Astrocyte (in vitro differentiated cells and primary cell): ENCODE results near the gene PCID2. TPM values are rescaled to one million over a fixed set of nuclear protein-coding genes. Genes with fewer than 3 reads are reported as not detected.

Experiments used
- DNase-seq: peaks from one replicate; pipeline ENCODE4 v3.0.0-alpha.2; 2010; ENCODE audit warnings: low read depth
- FAIRE-seq: peaks from 2 replicates; lab custom pipeline; 2011; peaks lifted over from hg19 to GRCh38; lab: Jason Lieb, UNC
- H2AFZ ChIP-seq: 2 replicates; pipeline ENCODE4 v1.6.0; 2012; ENCODE audit warnings: low read depth, low read length, inconsistent platforms
- H3K27ac ChIP-seq: 2 replicates; pipeline ENCODE4 v1.5.1; 2011; ENCODE audit warnings: low read depth, low read length, inconsistent platforms
- H3K27me3 ChIP-seq: 2 replicates; pipeline ENCODE4 v1.6.0; 2011; ENCODE audit warnings: low read length, inconsistent platforms; ENCODE audit not compliant: insufficient read depth
- H3K36me3 ChIP-seq: 2 replicates; pipeline ENCODE4 v1.5.1; 2011; ENCODE audit warnings: low read length, inconsistent platforms; ENCODE audit not compliant: insufficient read depth
- H3K4me1 ChIP-seq: 2 replicates; pipeline ENCODE4 v1.5.1; 2011; ENCODE audit warnings: low read length, inconsistent platforms; ENCODE audit not compliant: insufficient read depth
- H3K4me2 ChIP-seq: 2 replicates; pipeline ENCODE4 v1.6.0; 2012; ENCODE audit warnings: low read length, inconsistent platforms
- H3K4me3 ChIP-seq: 2 replicates; pipeline ENCODE4 v1.5.1; 2011; ENCODE audit warnings: low read depth, mild to moderate bottlenecking, low read length, inconsistent platforms; ENCODE audit not compliant: insufficient read depth
- H3K79me2 ChIP-seq: 2 replicates; pipeline ENCODE4 v1.6.0; 2012; ENCODE audit warnings: mild to moderate bottlenecking, low read length, inconsistent platforms; ENCODE audit not compliant: insufficient read depth
- H3K9ac ChIP-seq: 2 replicates; pipeline ENCODE4 v1.6.0; 2012; ENCODE audit warnings: mild to moderate bottlenecking, low read length, inconsistent platforms
- H3K9me3 ChIP-seq: 2 replicates; pipeline ENCODE4 v1.5.1; 2012; ENCODE audit warnings: low read depth, mild to moderate bottlenecking, low read length, inconsistent platforms; ENCODE audit not compliant: insufficient read depth
- H4K20me1 ChIP-seq: 2 replicates; pipeline ENCODE4 v1.6.0; 2012; ENCODE audit warnings: low read length, inconsistent platforms; ENCODE audit not compliant: insufficient read depth
- H3K27ac Mint-ChIP-seq: one replicate; pipeline ENCODE4 v1.8.0; 2021; ENCODE audit warnings: mild to moderate bottlenecking, mixed read lengths; ENCODE audit not compliant: unreplicated experiment
- H3K27me3 Mint-ChIP-seq: one replicate; pipeline ENCODE4 v1.8.0; 2021; ENCODE audit warnings: low read depth, mixed read lengths; ENCODE audit not compliant: unreplicated experiment
- H3K36me3 Mint-ChIP-seq: one replicate; pipeline ENCODE4 v1.8.0; 2021; ENCODE audit warnings: low read depth, mixed read lengths; ENCODE audit not compliant: unreplicated experiment
- H3K4me1 Mint-ChIP-seq: one replicate; pipeline ENCODE4 v1.8.0; 2021; ENCODE audit warnings: low read depth, mixed read lengths; ENCODE audit not compliant: unreplicated experiment
- H3K4me3 Mint-ChIP-seq: one replicate; pipeline ENCODE4 v1.8.0; 2021; ENCODE audit warnings: mild to moderate bottlenecking, moderate library complexity, mixed read lengths; ENCODE audit not compliant: unreplicated experiment
- H3K9me3 Mint-ChIP-seq: one replicate; pipeline ENCODE4 v1.8.0; 2021; ENCODE audit warnings: mild to moderate bottlenecking, mixed read lengths; ENCODE audit not compliant: unreplicated experiment
- EZH2 ChIP-seq: IDR thresholded peaks from 2 replicates; pipeline ENCODE4 v1.6.1; 2012; ENCODE audit warnings: mild to moderate bottlenecking, low read length, inconsistent platforms; ENCODE audit not compliant: insufficient read depth
- total RNA-seq: library from RNA; stranded (reverse); gene quantifications from 2 replicates; pipeline ENCODE4 v1.2.1, GENCODE V29; 2021
- TF ChIP-seq, protein P1 (sequence below): IDR thresholded peaks from 2 replicates; pipeline ENCODE4 v1.5.1; 2011; ENCODE audit warnings: low read depth, mild to moderate bottlenecking, inconsistent platforms, low read length, moderate library complexity; ENCODE audit not compliant: insufficient read depth

PCID2 gene
- total RNA-seq, 1 donor from 2014 or later = 31.5 TPM

DNA sequence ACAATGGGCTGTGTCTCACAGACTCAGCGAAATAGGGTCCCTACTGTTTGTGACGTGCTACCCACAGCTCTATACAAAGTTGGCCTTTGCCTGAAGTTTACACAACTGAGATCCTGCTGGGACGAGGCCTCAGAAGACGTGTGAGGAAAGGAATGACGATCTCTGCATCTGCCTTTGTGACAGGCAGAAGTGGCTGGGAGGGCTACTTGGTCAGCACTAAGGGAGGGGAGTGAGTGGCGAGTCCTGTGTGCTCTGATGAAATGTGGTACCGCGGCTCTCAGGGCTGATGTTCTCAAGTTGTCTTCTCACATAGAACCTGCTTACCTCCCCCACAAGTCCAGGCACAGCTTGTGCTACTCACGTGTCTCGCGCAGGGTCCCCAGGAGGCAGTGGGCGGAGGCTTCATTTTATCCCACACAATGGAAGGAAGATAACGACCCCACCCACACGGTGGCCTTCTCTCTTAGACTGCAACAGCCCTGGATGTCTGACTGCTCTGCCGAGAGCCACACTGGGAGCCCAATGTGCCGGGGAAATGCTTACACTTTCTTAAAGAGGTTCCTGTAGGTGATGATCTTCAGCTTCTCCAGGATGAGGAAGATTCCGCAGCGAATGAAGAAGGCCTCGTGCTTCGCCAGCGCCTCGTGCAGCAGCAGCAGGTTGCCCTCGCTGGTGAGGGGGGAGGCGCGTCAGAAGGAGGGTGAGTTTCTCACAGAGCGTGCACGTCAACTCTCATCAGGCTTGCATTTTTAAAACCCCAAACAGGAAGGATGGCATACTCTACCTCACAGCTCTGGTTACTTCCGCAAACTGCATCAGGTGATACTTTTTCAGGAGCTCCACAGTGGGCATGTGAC lies 28.9 kb downstream of the PCID2 start:
- FAIRE-seq = no peak
- TF ChIP-seq, protein P1, sequence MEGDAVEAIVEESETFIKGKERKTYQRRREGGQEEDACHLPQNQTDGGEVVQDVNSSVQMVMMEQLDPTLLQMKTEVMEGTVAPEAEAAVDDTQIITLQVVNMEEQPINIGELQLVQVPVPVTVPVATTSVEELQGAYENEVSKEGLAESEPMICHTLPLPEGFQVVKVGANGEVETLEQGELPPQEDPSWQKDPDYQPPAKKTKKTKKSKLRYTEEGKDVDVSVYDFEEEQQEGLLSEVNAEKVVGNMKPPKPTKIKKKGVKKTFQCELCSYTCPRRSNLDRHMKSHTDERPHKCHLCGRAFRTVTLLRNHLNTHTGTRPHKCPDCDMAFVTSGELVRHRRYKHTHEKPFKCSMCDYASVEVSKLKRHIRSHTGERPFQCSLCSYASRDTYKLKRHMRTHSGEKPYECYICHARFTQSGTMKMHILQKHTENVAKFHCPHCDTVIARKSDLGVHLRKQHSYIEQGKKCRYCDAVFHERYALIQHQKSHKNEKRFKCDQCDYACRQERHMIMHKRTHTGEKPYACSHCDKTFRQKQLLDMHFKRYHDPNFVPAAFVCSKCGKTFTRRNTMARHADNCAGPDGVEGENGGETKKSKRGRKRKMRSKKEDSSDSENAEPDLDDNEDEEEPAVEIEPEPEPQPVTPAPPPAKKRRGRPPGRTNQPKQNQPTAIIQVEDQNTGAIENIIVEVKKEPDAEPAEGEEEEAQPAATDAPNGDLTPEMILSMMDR = no peak
- TF ChIP-seq EZH2 = no peak
- peak overlapping the region; percentile 68 for H3K4me3 Mint-ChIP-seq

DNA sequence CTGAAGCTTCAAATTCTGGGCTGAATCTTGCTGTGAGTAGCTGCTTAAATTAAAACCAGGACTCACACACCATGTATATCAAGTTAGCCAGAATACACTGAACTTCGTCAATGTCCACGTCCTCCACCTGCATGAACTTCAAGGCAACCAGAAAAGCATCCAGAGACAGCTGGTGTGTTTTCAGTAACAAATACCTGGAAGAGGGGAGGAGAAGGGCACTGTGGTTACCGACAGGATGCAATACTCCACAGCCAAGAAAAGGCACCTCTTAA lies 29.6 kb downstream of the PCID2 start:
- Mint-ChIP-seq H3K27ac (peak overlapping the region; percentile 92), H3K27me3 (no peaks in the 10 kb centered on the region), H3K36me3 (peaks cover 26% of the 10 kb centered on the region), H3K4me3 (no peak overlapping the region), H3K4me1 (peaks cover 35% of the 10 kb centered on the region), H3K9me3 (no peaks in the 10 kb centered on the region)
- Histone ChIP-seq H3K4me1 (peaks cover 23% of the 10 kb centered on the region), H4K20me1 (no peaks in the 10 kb centered on the region), H2AFZ (no peak overlapping the region), H3K79me2 (no peaks in the 10 kb centered on the region), H3K27me3 (no peaks in the 10 kb centered on the region), H3K36me3 (peaks cover 32% of the 10 kb centered on the region), H3K9ac (peak overlapping the region; percentile 82), H3K4me2 (peak overlapping the region; percentile 79), H3K4me3 (no peak overlapping the region), H3K9me3 (no peaks in the 10 kb centered on the region), H3K27ac (peak overlapping the region; percentile 93)
- TF ChIP-seq, protein P1 = no peak
- no peak for TF ChIP-seq EZH2
- peak; percentile 23 for DNase-seq
- no peak for FAIRE-seq

More for the DNA sequence above, 28.9 kb downstream of the PCID2 start:
- no peaks in the 10 kb centered on the region for H3K79me2 ChIP-seq
- H3K4me2 ChIP-seq = peak overlapping the region; percentile 79
- no peak overlapping the region for H2AFZ ChIP-seq
- no peaks in the 10 kb centered on the region for H3K9me3 ChIP-seq
- H3K27ac ChIP-seq = peak overlapping the region; percentile 93
- H3K4me3 ChIP-seq = no peak overlapping the region
- H3K4me1 ChIP-seq = peaks cover 25% of the 10 kb centered on the region
- peak; percentile 54 for DNase-seq
- peaks cover 31% of the 10 kb centered on the region for H3K36me3 ChIP-seq
- Mint-ChIP-seq H3K36me3 (peaks cover 23% of the 10 kb centered on the region), H3K27ac (peak overlapping the region; percentile 92), H3K27me3 (no peaks in the 10 kb centered on the region), H3K9me3 (no peaks in the 10 kb centered on the region), H3K4me1 (peaks cover 35% of the 10 kb centered on the region)
- H3K27me3 ChIP-seq = no peaks in the 10 kb centered on the region
- H4K20me1 ChIP-seq = no peaks in the 10 kb centered on the region
- peak overlapping the region; percentile 82 for H3K9ac ChIP-seq
